Muscle layer of duodenum (tissue), 2 donors: Measurements from ENCODE around the gene CPT1C.

Experiments used
- H3K27ac ChIP-seq: one replicate; pipeline ENCODE4 v1.7.0; 2013; ENCODE audit warnings: mild to moderate bottlenecking, low read length
- H3K27me3 ChIP-seq: one replicate; pipeline ENCODE4 v1.7.0; 2013; ENCODE audit warnings: low read depth, mild to moderate bottlenecking, control low read depth, low read length
- H3K36me3 ChIP-seq, 2 donors: one replicate each; pipeline ENCODE4 v1.7.0; 2013; ENCODE audit warnings: low read length in 2 of 2, control low read depth in 1 of 2, mild to moderate bottlenecking in 1 of 2; ENCODE audit not compliant: insufficient read depth in 2 of 2, control insufficient read depth in 1 of 2
- H3K4me1 ChIP-seq, 2 donors: one replicate each; pipeline ENCODE4 v1.7.0; 2013; ENCODE audit warnings: low read length in 2 of 2, mild to moderate bottlenecking in 2 of 2, control low read depth in 1 of 2, moderate library complexity in 1 of 2; ENCODE audit not compliant: insufficient read depth in 2 of 2, control insufficient read depth in 1 of 2
- H3K4me3 ChIP-seq, 2 donors: one replicate each; pipeline ENCODE4 v1.7.0; 2013; ENCODE audit warnings: low read length in 2 of 2, low read depth in 1 of 2, mild to moderate bottlenecking in 1 of 2
- H3K9me3 ChIP-seq, 2 donors: one replicate each; pipeline ENCODE4 v1.7.0; 2013; ENCODE audit warnings: low read length in 2 of 2, control low read depth in 1 of 2, mild to moderate bottlenecking in 1 of 2; ENCODE audit not compliant: control insufficient read depth in 1 of 2
- donor health status: healthy.

Gene CPT1C

DNA sequence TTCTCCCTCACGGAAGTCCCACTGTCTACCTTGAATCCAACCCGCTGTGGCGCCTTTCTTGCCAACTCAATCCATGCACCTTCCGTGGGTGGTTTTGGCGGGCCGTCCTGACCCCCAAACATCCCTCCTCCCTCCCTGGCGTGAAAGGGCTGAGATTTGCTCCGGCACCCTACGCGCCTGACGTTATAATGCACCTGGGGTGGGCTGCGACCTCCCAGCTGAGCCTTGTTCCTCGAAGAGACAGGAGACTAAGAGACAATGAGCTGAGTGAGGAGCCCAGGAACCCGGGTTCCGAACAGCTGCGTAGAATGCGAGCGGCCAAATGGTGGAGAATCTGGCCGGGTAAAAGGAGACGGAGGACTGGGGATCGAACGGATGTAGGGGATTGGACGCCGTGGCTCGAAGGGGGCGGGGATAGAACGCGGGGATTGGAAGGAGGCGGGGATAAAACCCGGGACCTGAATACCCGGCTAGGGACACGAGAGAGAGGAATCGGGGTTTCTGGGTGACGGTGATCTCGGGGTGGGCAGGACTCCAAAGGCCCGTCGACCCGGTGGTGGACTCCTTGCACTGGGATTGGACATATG, at the start of gene CPT1C:
Gene CPT1C (plus strand): TSS at position 461 of the 587 bp plus-strand sequence. CDS start 1,137 bp downstream, outside the sequence.
- Histone ChIP-seq H3K36me3 (peaks cover 0 to 21% of the 10 kb centered on the region in 2 donors), H3K9me3 (no peaks in the 10 kb centered on the region), H3K27ac (no peak within 1 kb of the TSS), H3K27me3 (peaks cover 19% of the 10 kb centered on the region), H3K4me3 (peak within 1 kb of the TSS; percentile 65 to 66), H3K4me1 (peaks cover 4 to 29% of the 10 kb centered on the region in 2 donors)

DNA sequence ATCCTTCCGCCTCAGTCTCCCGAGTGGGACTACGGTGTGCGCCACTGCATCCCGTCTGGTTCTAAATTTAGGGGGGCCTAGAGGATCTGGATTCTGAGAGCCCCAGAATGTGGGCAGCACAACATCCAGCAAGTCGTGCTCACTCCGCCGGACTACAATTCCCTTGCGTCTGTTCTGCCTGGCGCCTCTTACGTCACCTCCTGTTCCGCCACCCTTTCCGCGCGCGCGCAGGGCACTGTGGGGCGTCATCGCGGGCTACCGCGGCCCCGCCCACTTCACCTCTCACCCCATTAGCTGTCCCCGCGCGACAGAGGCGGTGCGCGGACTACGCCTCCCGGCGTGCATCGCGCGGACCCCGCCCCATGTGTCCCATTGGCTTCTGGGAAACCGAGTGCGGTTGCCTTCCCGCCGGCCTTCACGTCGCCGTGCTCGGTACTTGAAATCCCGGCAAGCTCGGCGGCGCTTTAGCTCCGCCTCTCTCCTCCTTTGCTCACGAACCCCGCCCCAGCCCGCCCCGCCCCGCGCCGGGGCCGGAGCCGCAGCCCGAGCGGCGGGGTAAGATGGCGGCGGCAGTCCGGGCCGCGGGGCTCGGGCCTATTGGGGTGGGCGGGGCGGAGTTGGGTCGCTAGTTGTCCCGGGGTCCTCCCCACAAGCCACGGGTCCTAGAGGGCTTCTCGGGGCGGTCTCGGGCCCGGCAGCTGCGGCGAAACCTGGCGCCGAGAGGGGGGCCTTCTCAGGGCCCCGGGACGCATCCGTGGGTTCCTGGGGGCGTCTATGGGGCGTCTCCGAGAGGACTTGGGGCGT, 49.0 kb upstream of the CPT1C start, which contains the start of gene SCAF1:
Gene SCAF1 (plus strand): TSS at position 522 of the 804 bp plus-strand sequence. CDS start 2,818 bp downstream, outside the sequence.
- H3K27me3 ChIP-seq: no peaks in the 10 kb centered on the region
- H3K9me3 ChIP-seq: no peaks in the 10 kb centered on the region
- peak within 1 kb of the TSS; percentile 95 to 98 for H3K4me3 ChIP-seq
- H3K36me3 ChIP-seq: peaks cover 13 to 26% of the 10 kb centered on the region in 2 donors
- peak within 1 kb of the TSS; percentile 100 for H3K27ac ChIP-seq
- peaks cover 21 to 54% of the 10 kb centered on the region in 2 donors for H3K4me1 ChIP-seq

DNA sequence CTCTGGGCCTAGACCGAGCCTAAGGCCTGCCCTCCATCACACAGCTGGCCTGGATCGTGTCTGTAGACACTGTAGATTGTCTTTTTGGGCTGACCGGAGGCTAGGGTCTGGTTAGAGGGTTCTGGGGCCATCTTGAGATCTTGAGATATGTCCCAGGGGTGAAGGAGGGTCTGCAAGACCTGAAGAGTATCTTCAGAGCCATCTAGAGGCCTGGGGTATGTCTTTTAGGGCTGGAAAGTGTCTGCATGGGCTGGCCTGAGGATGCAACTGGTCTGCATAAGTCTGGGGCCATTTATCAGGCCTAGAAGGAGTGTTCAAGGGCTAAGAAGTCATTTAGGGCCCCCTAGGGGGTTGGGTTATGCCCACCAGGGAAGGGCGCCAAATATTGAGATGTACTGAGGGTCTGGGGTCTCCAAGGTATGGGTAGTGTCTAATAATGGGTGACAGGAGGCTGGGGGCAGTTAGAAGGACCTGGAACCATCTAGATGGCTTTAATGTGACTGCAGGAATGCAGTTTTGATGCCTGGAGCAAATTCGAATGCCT, 48.4 kb upstream of the CPT1C start:
- no peaks in the 10 kb centered on the region for H3K27me3 ChIP-seq
- H3K36me3 ChIP-seq: peaks cover 19 to 32% of the 10 kb centered on the region in 2 donors
- H3K9me3 ChIP-seq: no peaks in the 10 kb centered on the region
- peak overlapping the region; percentile 97 for H3K27ac ChIP-seq
- peak overlapping the region; percentile 95 to 98 for H3K4me3 ChIP-seq
- peaks cover 21 to 49% of the 10 kb centered on the region in 2 donors for H3K4me1 ChIP-seq

DNA sequence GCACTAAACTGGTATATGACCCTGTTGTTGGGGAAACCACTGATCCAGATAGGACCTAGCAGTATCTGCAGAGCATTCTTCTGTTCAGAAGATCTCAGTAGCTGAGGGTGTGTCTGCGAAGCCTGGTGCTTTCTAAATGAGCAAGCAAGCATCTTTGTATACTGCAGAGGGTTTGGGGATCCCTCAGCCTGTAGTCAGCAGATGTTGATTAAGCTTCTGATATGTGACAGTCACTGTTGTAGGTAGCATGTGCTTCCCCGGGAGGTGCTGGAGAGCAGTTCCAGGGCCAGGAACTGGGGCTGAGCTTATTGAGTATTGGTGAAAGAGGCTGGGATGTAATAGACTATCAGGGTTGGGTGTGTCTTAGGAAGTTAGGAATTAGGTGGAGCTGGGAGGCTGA, 47.5 kb upstream of the CPT1C start:
- no peak overlapping the region for H3K27ac ChIP-seq
- H3K9me3 ChIP-seq: no peaks in the 10 kb centered on the region
- peaks cover 16 to 42% of the 10 kb centered on the region in 2 donors for H3K4me1 ChIP-seq
- H3K36me3 ChIP-seq: peaks cover 19 to 33% of the 10 kb centered on the region in 2 donors
- peak overlapping the region; percentile 95 to 98 for H3K4me3 ChIP-seq
- H3K27me3 ChIP-seq: no peaks in the 10 kb centered on the region

DNA sequence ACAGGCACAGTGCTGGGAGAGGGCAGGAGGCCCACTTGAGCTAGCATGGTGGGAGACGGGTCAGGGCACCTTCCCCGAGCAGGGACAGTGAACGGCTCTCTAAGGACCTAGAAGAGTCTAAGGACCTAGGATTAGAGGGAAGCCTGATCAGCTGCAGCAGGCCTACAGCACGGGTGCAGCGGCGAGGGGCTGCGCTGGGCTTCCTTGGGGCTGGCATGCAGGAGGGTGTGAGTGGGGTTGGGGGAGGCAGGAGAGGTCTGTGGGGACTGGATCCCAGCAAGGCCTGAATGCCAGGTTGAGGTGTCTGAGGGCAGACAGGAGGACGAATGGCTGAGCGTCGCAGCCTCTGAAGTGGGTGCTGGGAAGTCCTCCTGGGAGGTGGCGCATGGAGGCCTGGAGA, 45.3 kb upstream of the CPT1C start:
- no peaks in the 10 kb centered on the region for H3K9me3 ChIP-seq
- H3K27ac ChIP-seq: no peak overlapping the region
- peaks cover 33 to 50% of the 10 kb centered on the region in 2 donors for H3K36me3 ChIP-seq
- peaks cover 10 to 32% of the 10 kb centered on the region in 2 donors for H3K4me1 ChIP-seq
- H3K27me3 ChIP-seq: no peaks in the 10 kb centered on the region
- H3K4me3 ChIP-seq: no peak overlapping the region

DNA sequence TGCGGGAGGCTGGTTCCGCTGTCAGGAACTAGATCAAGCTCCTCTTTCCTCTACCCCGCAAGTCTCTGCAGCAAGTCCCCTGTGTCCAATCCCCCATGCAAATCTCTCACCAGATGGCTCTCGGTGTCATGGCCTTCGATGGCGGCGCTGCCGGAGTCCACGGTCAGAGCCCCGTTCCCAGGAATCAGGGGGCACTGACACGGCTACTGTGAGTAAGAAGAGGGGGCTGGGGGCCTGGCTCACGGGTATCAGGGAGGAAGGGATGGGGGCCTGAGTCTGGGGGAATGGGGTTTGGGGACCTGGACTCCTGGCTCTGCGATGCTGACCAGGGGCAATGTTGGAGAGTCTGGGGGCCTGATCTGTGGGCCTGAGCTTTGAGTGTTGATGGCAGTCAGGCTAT, 44.9 kb upstream of the CPT1C start:
- Histone ChIP-seq H3K4me1 (peaks cover 10 to 32% of the 10 kb centered on the region in 2 donors), H3K27me3 (no peaks in the 10 kb centered on the region), H3K4me3 (no peak overlapping the region), H3K27ac (no peak overlapping the region), H3K36me3 (peaks cover 34 to 48% of the 10 kb centered on the region in 2 donors), H3K9me3 (no peaks in the 10 kb centered on the region)

DNA sequence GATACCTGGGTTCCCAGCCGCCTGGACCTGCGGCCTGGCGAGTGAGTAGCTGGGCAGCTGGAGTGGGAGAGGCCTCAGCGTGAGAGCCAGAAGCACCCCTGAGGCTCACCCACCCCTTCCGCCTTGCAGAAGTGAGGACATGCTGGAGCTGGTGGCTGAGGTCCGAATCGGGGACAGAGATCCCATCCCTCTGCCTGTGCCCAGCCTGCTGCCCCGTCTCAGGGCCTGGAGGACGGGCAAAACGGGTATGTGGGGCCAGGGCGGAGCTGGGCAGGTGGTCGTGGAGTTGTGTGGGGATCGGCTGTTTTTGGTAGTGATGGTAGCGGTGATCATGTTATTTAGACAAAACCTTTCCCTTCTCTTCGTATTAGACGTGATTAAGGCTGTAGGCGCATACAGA, 44.3 kb upstream of the CPT1C start:
- H3K9me3 ChIP-seq: no peaks in the 10 kb centered on the region
- peaks cover 34 to 48% of the 10 kb centered on the region in 2 donors for H3K36me3 ChIP-seq
- no peak overlapping the region for H3K4me3 ChIP-seq
- H3K27me3 ChIP-seq: no peaks in the 10 kb centered on the region
- peaks cover 10 to 32% of the 10 kb centered on the region in 2 donors for H3K4me1 ChIP-seq
- no peak overlapping the region for H3K27ac ChIP-seq

DNA sequence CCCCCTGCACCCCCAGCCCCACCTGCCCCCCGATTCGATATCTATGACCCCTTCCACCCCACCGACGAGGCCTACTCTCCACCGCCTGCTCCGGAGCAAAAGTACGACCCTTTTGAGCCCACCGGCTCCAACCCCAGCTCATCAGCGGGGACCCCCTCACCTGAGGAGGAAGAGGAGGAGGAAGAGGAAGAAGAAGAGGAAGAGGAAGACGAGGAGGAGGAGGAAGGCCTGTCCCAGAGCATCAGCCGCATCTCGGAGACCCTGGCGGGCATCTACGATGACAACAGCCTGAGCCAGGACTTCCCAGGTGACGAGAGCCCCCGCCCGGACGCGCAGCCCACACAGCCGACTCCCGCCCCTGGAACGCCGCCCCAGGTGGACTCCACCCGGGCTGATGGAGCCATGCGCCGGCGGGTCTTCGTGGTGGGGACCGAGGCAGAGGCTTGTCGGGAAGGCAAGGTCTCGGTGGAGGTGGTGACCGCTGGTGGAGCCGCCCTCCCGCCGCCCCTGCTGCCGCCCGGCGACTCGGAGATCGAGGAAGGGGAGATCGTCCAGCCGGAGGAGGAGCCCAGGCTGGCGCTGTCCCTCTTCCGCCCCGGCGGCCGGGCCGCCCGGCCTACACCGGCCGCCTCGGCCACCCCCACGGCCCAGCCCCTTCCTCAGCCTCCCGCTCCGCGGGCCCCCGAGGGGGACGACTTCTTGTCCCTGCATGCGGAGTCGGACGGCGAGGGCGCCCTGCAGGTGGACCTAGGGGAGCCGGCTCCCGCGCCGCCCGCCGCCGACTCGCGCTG, 39.7 kb upstream of the CPT1C start:
- no peaks in the 10 kb centered on the region for H3K27me3 ChIP-seq
- peaks cover 43 to 76% of the 10 kb centered on the region in 2 donors for H3K36me3 ChIP-seq
- no peak overlapping the region for H3K4me3 ChIP-seq
- H3K9me3 ChIP-seq: no peaks in the 10 kb centered on the region
- no peak overlapping the region for H3K27ac ChIP-seq
- H3K4me1 ChIP-seq: no peaks in the 10 kb centered on the region

DNA sequence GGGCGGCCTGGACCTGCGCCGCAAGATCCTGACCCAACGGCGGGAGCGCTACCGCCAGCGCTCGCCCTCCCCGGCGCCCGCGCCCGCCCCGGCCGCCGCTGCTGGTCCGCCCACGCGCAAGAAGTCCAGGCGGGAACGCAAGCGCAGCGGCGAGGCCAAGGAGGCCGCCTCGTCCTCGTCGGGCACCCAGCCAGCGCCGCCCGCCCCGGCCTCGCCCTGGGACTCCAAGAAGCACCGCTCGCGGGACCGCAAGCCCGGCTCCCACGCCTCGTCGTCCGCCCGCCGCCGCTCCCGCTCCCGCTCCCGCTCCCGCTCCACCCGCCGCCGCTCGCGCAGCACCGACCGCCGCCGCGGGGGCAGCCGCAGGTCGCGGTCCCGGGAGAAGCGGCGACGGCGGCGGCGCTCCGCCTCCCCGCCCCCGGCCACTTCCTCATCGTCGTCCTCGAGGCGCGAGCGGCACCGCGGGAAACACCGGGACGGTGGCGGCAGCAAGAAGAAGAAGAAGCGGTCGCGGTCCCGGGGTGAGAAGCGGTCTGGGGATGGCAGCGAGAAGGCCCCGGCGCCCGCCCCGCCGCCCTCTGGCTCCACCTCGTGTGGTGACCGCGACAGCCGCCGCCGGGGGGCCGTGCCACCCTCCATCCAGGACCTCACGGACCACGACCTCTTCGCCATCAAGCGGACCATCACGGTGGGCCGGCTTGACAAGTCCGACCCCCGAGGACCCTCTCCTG, 38.9 kb upstream of the CPT1C start:
- no peaks in the 10 kb centered on the region for H3K4me1 ChIP-seq
- no peak overlapping the region for H3K4me3 ChIP-seq
- H3K9me3 ChIP-seq: no peaks in the 10 kb centered on the region
- peaks cover 43 to 78% of the 10 kb centered on the region in 2 donors for H3K36me3 ChIP-seq
- no peak overlapping the region for H3K27ac ChIP-seq
- H3K27me3 ChIP-seq: no peaks in the 10 kb centered on the region

DNA sequence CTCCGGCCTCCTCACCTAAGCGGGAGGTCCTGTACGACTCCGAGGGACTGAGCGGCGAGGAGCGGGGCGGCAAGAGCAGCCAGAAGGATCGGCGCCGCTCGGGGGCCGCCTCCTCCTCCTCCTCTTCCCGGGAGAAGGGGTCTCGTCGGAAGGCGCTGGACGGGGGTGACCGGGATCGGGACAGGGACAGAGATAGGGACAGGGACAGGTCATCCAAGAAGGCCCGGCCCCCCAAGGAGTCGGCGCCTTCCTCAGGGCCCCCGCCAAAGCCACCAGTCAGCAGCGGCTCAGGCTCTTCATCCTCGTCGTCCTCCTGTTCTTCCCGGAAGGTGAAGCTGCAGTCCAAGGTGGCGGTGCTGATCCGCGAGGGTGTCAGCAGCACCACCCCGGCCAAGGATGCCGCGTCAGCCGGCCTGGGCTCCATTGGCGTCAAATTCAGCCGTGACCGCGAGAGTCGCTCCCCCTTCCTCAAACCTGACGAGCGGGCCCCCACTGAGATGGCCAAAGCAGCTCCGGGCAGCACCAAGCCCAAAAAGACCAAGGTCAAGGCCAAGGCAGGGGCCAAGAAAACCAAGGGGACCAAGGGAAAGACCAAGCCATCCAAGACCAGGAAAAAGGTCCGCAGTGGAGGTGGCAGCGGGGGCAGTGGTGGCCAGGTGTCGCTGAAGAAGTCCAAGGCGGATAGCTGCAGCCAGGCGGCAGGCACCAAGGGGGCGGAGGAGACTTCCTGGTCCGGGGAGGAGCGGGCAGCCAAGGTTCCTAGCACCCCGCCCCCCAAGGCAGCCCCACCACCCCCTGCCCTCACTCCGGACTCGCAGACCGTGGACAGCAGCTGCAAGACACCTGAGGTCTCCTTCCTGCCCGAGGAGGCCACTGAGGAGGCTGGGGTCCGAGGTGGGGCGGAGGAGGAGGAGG, 38.1 kb upstream of the CPT1C start:
- no peaks in the 10 kb centered on the region for H3K9me3 ChIP-seq
- no peak overlapping the region for H3K27ac ChIP-seq

More for the DNA sequence above, 38.1 kb upstream of the CPT1C start:
- H3K27me3 ChIP-seq: no peaks in the 10 kb centered on the region
- no peaks in the 10 kb centered on the region for H3K4me1 ChIP-seq
- peaks cover 45 to 79% of the 10 kb centered on the region in 2 donors for H3K36me3 ChIP-seq
- no peak overlapping the region for H3K4me3 ChIP-seq
